Stimulated activated CD8-positive, alpha-beta memory T cell treated with anti-CD3 and anti-CD28 coated beads, Interleukin-4, amount 100 ng/mL, for 48 hours (primary cell): Measurements from ENCODE around the gene BAIAP2.
A peak's percentile ranks its signal among the peaks of the same experiment; 100 is the strongest.

Experiments
- DNase-seq: peaks from one replicate; pipeline ENCODE4 v3.0.0-alpha.2; 2020

BAIAP2 gene

GRCh38 chr17:81034779-81035520 lies at the start of gene BAIAP2:
Gene BAIAP2, plus strand, starts transcription at chr17:81035151. Its CDS starts 104 bp downstream, at chr17:81035255.
- DNase-seq = peak; percentile 99

GRCh38 chr17:80986046-80986445 lies 48.9 kb upstream of the BAIAP2 start:
- no peak for DNase-seq

DNA sequence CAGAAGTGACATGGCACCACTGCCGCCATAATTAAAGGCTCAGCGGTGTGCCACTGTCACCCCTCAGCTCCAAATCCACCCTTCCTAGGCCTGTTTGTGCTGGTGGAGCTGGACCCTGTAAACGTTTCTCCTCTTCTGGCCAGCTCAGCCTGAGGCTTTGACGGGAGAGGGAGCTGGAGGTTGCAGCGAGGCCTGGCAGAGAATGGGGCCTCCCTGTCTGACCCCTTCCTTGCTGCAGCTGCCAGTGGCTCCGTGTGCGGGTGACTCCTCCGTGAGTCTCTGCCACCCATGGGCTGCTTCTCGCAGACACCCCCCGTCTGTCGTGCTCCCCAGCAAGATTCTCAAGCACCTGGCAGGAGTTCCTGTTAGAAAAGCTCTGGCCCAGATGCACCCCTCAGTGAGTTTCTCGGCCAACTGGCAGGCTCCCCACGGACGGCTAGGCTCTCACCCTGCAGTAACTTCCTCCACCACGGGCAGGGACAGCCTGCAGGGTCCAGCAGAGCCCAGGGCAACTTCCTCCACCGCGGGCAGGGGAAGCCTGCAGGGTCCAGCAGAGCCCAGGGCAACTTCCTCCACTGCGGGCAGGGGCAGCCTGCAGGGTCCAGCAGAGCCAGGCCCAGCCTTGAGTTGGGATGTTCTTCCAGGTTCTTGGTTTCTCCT lies 48.0 kb upstream of the BAIAP2 start:
- DNase-seq = no peak

- no peak for DNase-seq
Observed at GRCh38 chr17:80987941-80988461, 47.0 kb upstream of the BAIAP2 start.

DNA sequence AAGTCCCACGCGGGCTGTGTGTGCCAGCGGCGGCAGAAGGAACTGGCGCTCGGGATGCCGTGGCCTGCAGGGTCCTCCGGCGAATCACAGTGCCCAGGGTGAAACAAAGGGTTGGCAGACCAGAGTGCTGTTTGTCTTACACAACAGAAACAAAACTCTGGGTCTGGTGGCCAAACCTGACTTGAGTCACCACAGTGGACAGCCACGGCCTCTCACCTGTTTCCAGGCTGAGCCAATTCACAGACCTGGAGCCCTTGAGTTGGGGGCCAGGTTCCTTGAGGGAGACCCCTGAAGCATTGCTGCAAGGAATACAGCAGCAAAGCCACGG lies 45.4 kb upstream of the BAIAP2 start:
- no peak for DNase-seq

- DNase-seq = no peak
Observed at GRCh38 chr17:80990921-80991644, 43.9 kb upstream of the BAIAP2 start.

GRCh38 chr17:80991645-80992076 lies 43.3 kb upstream of the BAIAP2 start, which contains the start of gene CHMP6:
Gene CHMP6, plus strand, starts transcription at chr17:80991841. Its CDS starts 78 bp downstream, at chr17:80991919.
- peak; percentile 81 for DNase-seq

DNA sequence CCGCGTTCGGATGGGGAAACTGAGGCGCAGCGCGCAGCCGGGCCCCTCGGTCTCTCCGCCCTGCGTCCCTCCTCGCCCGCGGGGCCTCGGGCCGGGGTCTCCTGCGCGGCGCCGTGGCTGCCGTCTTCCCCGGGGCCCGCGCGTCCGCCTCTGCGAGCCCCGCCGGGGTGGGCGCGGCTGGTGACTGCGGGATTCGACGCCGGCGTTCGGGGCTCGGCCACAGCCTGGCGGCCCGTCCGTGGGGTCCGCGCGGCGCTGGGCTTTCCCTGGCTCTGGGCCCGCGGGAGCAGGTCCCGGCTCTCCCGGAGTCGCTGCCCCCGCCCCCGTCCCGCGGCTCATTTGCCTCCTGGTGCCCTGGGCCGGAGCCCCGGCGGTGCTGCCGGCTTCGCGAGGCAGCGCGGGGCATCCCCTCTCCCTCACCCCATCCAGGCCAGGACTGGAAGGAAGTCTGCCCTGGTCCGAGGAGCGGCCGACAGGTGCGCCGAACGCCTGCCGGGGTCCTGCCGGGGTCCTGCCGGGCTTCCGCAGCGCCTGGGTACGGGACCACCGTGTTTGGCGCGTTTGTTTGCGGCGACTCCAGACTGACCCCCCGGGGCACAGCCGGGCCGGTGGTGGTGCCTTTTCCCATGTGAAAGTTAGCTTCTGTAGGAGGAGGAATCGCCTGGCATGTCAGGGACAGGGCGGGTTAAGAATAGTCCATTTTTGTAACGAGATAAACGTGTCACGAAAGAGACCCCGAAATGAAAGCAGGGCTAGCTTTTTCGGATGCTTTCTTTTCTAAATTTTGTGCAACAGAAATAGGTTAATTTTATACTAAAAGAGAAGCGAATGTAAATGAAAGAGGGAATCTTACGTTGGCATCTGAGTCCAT lies 42.6 kb upstream of the BAIAP2 start:
- DNase-seq = no peak

GRCh38 chr17:80992948-80993624 lies 41.9 kb upstream of the BAIAP2 start:
- DNase-seq = no peak

DNA sequence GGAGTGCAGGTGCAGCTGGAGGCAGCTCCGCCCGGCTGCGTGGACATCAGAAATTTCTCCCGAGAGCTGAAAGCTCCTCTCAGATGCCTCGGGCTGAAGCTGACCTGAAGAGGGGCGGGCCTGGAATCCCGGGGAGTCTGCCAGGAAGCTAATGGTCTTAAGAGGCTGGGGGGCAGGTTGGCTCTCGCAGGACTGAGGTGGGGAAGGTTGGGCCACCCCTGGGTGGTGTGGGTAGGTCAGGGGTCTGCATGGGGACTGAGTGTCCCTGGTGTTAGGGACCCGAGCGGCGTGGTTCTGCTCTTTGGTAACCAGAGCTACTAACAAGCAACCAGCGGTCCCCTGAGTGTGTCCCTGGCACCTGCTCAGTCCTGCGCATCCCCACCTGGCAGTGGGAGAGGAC lies 39.8 kb upstream of the BAIAP2 start:
- DNase-seq = no peak

GRCh38 chr17:80996422-80997305 lies 38.3 kb upstream of the BAIAP2 start:
- no peak for DNase-seq

GRCh38 chr17:80997424-80998117 lies 37.4 kb upstream of the BAIAP2 start:
- DNase-seq = no peak

- DNase-seq = no peak
Observed at GRCh38 chr17:80998118-80998747, 36.7 kb upstream of the BAIAP2 start.

- DNase-seq = no peak
Observed at GRCh38 chr17:80998748-80999535, 36.0 kb upstream of the BAIAP2 start.

GRCh38 chr17:80999536-81000333 lies 35.2 kb upstream of the BAIAP2 start:
- DNase-seq = no peak

- DNase-seq = no peak
Observed at GRCh38 chr17:81000334-81000630, 34.7 kb upstream of the BAIAP2 start.

GRCh38 chr17:81000631-81001357 lies 34.2 kb upstream of the BAIAP2 start:
- DNase-seq = no peak

GRCh38 chr17:81002013-81002384 lies 33.0 kb upstream of the BAIAP2 start:
- no peak for DNase-seq
